Sigmoid colon (tissue), 7 donors: ENCODE results near the gene CELF3. TPM values are rescaled to one million over a fixed set of nuclear protein-coding genes. Genes with fewer than 3 reads are reported as not detected.

Source experiments
- DNase-seq: peaks from one replicate; pipeline ENCODE4 v3.0.0-alpha.2; 2019
- H3K27ac ChIP-seq, 4 donors: fragments of 200-600 bp; sonication (generic); one replicate each; pipeline ENCODE4 v1.5.1; 2016 to 2019; ENCODE audit warnings: mild to moderate bottlenecking in 1 of 4
- H3K27me3 ChIP-seq, 3 donors: fragments of 200-600 bp; sonication (generic); one replicate each; pipeline ENCODE4 v1.5.1; 2019; ENCODE audit warnings: mild to moderate bottlenecking in 1 of 3
- H3K36me3 ChIP-seq, 4 donors: fragments of 200-600 bp; sonication (generic); one replicate each; pipeline ENCODE4 v1.5.1; 2016 to 2019
- H3K4me1 ChIP-seq, 4 donors: fragments of 200-600 bp; sonication (generic); one replicate each; pipeline ENCODE4 v1.5.1; 2017 to 2019
- H3K4me3 ChIP-seq, 4 donors: fragments of 200-600 bp; sonication (generic); one replicate each; pipeline ENCODE4 v1.5.1; 2017 to 2019; ENCODE audit warnings: mild to moderate bottlenecking in 2 of 4, moderate library complexity in 1 of 4
- H3K9me3 ChIP-seq, 4 donors: fragments of 200-600 bp in 3 of 4; sonication (generic) in 3 of 4; one replicate each; pipeline versions ENCODE4 v1.5.1 to v1.6.1; 2013 to 2019
- EP300 ChIP-seq, 4 donors: sonication (generic); formaldehyde crosslinking; IDR thresholded peaks; one replicate each; pipeline ENCODE4 v1.6.1; 2017; ENCODE audit warnings: antibody characterized with exemption in 4 of 4
- POLR2A ChIP-seq, 2 donors: fragments of 450-650 bp; IDR thresholded peaks; one replicate each; pipeline ENCODE4 v1.6.1; 2016; ENCODE audit warnings: antibody characterized with exemption in 2 of 2, mild to moderate bottlenecking in 2 of 2, moderate library complexity in 2 of 2
- POLR2AphosphoS5 ChIP-seq, 4 donors: sonication (generic); formaldehyde crosslinking; IDR thresholded peaks; one replicate each; pipeline ENCODE4 v1.6.1; 2017; ENCODE audit warnings: antibody characterized with exemption in 4 of 4
- WGBS, 2 donors: extraction: QIAGEN DNeasy Blood & Tissue Kit; methylation state at CpG; one replicate each; pipeline ENCODE4 v1.1.7; 2013; 5-methylcytosine and 5-hydroxymethylcytosine counted together
- intact Hi-C: fragments of 100-400 bp; cut with DNase I; formaldehyde crosslinking; loops from one replicate; pipeline ENCODE4 v1.15.1; 2023
- polyA plus RNA-seq, 3 donors: library from polyadenylated mRNA; stranded (reverse); fragments of 200-250 nt; gene quantifications; one replicate each; pipeline ENCODE4 v1.2.3, GENCODE V29; 2013
- small RNA-seq, 3 donors: library from RNA; depleted of rRNA; stranded (forward); fragments of <200 nt; gene quantifications; one replicate each; pipeline ENCODE3, GENCODE V24; 2016
- total RNA-seq, 4 donors: library from RNA; depleted of rRNA; stranded (reverse); fragments of >200 nt; gene quantifications; one replicate each; pipeline ENCODE4 v1.1.0, GENCODE V29; 2016
- TF ChIP-seq, protein P1 (sequence below), 4 experiments: fragments of 450-650 bp in 3 of 4; fragments of 200-600 bp in 1 of 4; IDR thresholded peaks; one replicate each; pipeline ENCODE4 v1.5.1; 2016 to 2019; ENCODE audit warnings: antibody characterized with exemption in 4 of 4, mild to moderate bottlenecking in 3 of 4, moderate library complexity in 2 of 4
- donor health status: healthy with polysubstance abuse.
- donor health status: Bipolar disorder and iron deficiency.
- donor health status: healthy.

The CELF3 gene
- total and polyA plus RNA-seq, 7 donors, result 0.60 to 4.3 (median 1.6) TPM

DNA sequence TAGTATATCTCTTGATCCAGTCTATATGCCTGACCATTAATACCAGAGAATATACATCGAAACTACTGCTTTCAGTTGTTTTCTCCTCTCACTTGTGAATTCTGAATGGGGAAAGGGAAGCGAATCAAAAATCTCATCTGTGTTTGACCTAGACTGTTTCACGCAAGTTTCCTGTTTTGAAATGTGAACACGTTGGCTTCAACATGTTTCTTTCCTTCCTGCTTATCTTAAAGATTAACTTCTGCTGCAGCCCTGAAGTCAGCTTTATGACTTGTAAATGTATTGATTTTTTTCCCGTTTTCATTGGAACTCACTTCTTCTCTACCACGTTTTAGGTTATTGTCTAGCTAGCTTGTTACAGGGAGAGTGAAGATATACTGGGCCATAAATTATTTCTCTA, 54.9 kb downstream of the CELF3 start:
- Histone ChIP-seq H3K27me3 (no peaks in the 10 kb centered on the region), H3K27ac (no peak overlapping the region), H3K36me3 (peaks cover 0 to 69% (median 18%) of the 10 kb centered on the region in 4 donors), H3K4me3 (no peak overlapping the region), H3K4me1 (no peaks in the 10 kb centered on the region), H3K9me3 (no peaks in the 10 kb centered on the region)
- TF ChIP-seq EP300 (IDR thresholded peaks at IDR 0.05) (no peak), POLR2A (IDR thresholded peaks at IDR 0.05) (no peak), POLR2AphosphoS5 (IDR thresholded peaks at IDR 0.05) (no peak)
- TF ChIP-seq, protein P1, sequence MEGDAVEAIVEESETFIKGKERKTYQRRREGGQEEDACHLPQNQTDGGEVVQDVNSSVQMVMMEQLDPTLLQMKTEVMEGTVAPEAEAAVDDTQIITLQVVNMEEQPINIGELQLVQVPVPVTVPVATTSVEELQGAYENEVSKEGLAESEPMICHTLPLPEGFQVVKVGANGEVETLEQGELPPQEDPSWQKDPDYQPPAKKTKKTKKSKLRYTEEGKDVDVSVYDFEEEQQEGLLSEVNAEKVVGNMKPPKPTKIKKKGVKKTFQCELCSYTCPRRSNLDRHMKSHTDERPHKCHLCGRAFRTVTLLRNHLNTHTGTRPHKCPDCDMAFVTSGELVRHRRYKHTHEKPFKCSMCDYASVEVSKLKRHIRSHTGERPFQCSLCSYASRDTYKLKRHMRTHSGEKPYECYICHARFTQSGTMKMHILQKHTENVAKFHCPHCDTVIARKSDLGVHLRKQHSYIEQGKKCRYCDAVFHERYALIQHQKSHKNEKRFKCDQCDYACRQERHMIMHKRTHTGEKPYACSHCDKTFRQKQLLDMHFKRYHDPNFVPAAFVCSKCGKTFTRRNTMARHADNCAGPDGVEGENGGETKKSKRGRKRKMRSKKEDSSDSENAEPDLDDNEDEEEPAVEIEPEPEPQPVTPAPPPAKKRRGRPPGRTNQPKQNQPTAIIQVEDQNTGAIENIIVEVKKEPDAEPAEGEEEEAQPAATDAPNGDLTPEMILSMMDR (IDR thresholded peaks at IDR 0.05), result no peak
- DNase-seq, result no peak
- intact Hi-C loops, result no loop called here
- WGBS, 2 donors, result 40 to 52% methylated on average over 6 of the region's 6 CpGs

DNA sequence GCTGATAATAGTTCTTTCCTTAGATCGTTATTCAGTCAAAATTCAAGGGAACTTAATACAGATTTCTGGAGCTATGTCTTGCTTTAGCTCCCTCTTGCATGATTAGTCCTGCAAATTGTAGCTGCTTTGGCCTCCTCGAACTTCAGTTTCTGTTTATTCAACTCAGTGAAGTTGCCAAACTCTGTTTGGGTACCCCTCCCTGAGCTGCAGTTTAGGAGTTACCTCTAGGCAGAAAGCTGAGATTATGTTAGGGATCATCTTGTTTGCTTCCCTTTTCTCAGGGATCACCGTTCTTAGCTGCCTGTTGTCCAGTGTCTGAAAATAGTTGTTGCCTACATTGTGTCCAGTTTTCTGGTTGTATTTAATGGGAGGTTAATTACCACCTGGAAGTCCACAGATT, 61.2 kb downstream of the CELF3 start:
- 84 to 85% methylated on average over 3 of the region's 3 CpGs for WGBS, 2 donors
- Histone ChIP-seq H3K27me3 (no peaks in the 10 kb centered on the region), H3K4me3 (no peak overlapping the region), H3K4me1 (peaks cover 0 to 21% (median 15%) of the 10 kb centered on the region in 4 donors), H3K9me3 (no peaks in the 10 kb centered on the region), H3K27ac (no peak overlapping the region), H3K36me3 (peaks cover 0 to 30% (median 9%) of the 10 kb centered on the region in 4 donors)
- TF ChIP-seq POLR2AphosphoS5 (IDR thresholded peaks at IDR 0.05) (no peak), POLR2A (IDR thresholded peaks at IDR 0.05) (no peak), EP300 (IDR thresholded peaks at IDR 0.05) (no peak)
- TF ChIP-seq, protein P1 (IDR thresholded peaks at IDR 0.05), result no peak
- DNase-seq, result no peak
- intact Hi-C loops, result no loop called here

DNA sequence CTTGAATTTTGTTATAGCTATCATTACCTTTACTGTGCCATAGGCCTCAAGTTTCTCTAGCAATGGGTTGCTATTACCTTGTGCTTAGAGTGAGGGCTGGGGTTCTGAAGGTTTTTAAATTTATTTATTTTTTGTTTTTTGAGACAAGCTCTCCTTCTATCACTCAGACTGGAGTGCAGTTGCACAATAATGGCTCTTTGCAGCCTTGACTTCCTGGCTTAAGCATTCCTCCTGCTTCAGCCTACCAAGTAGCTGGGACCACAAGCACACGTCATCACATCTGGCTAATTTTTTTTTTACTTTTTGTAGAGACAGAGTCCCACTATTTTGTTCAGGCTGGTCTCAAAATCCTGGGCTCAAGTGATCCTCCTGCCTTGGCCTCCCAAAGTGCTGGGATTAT, 63.2 kb downstream of the CELF3 start:
- Histone ChIP-seq H3K27ac (no peak overlapping the region), H3K4me1 (peaks cover 0 to 21% (median 15%) of the 10 kb centered on the region in 4 donors), H3K4me3 (no peak overlapping the region), H3K27me3 (no peaks in the 10 kb centered on the region), H3K36me3 (peaks cover 0 to 11% (median 0%) of the 10 kb centered on the region in 4 donors), H3K9me3 (no peaks in the 10 kb centered on the region)
- WGBS, 2 donors, result 76 to 87% methylated on average over 1 of the region's 1 CpG
- TF ChIP-seq, protein P1 (IDR thresholded peaks at IDR 0.05), result no peak
- TF ChIP-seq POLR2A (IDR thresholded peaks at IDR 0.05), result no peak
- no peak for TF ChIP-seq EP300 (IDR thresholded peaks at IDR 0.05)
- TF ChIP-seq POLR2AphosphoS5 (IDR thresholded peaks at IDR 0.05), result no peak
- DNase-seq, result no peak
- intact Hi-C loops, result no loop called here

Small RNAs within 50 kb of the gene (small RNA-seq; reads per million reads assigned to genes)
- 0 reads per million in 3 donors for gene RNU6-662P

Other genes with a start within 250 kb of the CELF3 start
- gene CGN, start 205.4 kb downstream of the CELF3 start, total RNA-seq, result 1 to 10 TPM in 1 of 4 donors, under 1 TPM in 3; 0.33 to 1.8 (median 0.62) TPM
- gene CGN, start 205.4 kb downstream of the CELF3 start, polyA plus RNA-seq, result 100 to 1,000 TPM in 2 of 3 donors, 10 to 100 TPM in 1; 91.9 to 132 (median 115) TPM
- gene TUFT1, start 176.5 kb downstream of the CELF3 start, total RNA-seq, result 10 to 100 TPM in 3 of 4 donors, 1 to 10 TPM in 1; 8.0 to 13.4 (median 11.5) TPM
- 10 to 100 TPM; 12.1 to 18.0 (median 16.8) TPM for gene TUFT1, start 176.5 kb downstream of the CELF3 start, polyA plus RNA-seq
- 10 to 100 TPM; 49.0 to 59.0 (median 54.1) TPM for gene SNX27, start 104.8 kb downstream of the CELF3 start, total RNA-seq
- 10 to 100 TPM in 1 of 3 donors, 1 to 10 TPM in 2; 3.6 to 12.3 (median 7.4) TPM for gene SNX27, start 104.8 kb downstream of the CELF3 start, polyA plus RNA-seq
- 10 to 100 TPM in 1 of 4 donors, not detected in 3; 11.4 TPM for gene RIIAD1, start 4.7 kb upstream of the CELF3 start, total RNA-seq
- gene RIIAD1, start 4.7 kb upstream of the CELF3 start, polyA plus RNA-seq, result under 1 TPM in 1 of 3 donors, not detected in 2; 0.39 TPM
- 10 to 100 TPM; 49.6 to 68.7 (median 66.9) TPM for gene MRPL9, start 46.7 kb upstream of the CELF3 start, total RNA-seq
- gene MRPL9, start 46.7 kb upstream of the CELF3 start, polyA plus RNA-seq, result 10 to 100 TPM; 47.9 to 55.8 (median 51.7) TPM
- gene TDRKH, start 73.7 kb upstream of the CELF3 start, total RNA-seq, result 1 to 10 TPM; 3.7 to 4.9 (median 3.9) TPM
- 1 to 10 TPM; 1.8 to 5.5 (median 2.3) TPM for gene TDRKH, start 73.7 kb upstream of the CELF3 start, polyA plus RNA-seq
- gene LINGO4, start 88.6 kb upstream of the CELF3 start, total RNA-seq, result under 1 TPM in 1 of 4 donors, not detected in 3; 0.16 TPM
- gene LINGO4, start 88.6 kb upstream of the CELF3 start, polyA plus RNA-seq, result under 1 TPM in 1 of 3 donors, not detected in 2; 0.13 TPM
- gene RORC, start 115.0 kb upstream of the CELF3 start, total RNA-seq, result under 1 TPM in 3 of 4 donors, not detected in 1; 0.27 to 0.71 (median 0.49) TPM
- gene RORC, start 115.0 kb upstream of the CELF3 start, polyA plus RNA-seq, result 10 to 100 TPM in 2 of 3 donors, 1 to 10 TPM in 1; 7.1 to 18.0 (median 10.4) TPM
- gene C2CD4D, start 123.0 kb upstream of the CELF3 start, total RNA-seq, result not detected
- under 1 TPM; 0.20 to 0.69 (median 0.60) TPM for gene C2CD4D, start 123.0 kb upstream of the CELF3 start, polyA plus RNA-seq
- gene THEM5, start 136.9 kb upstream of the CELF3 start, total RNA-seq, result not detected
- not detected for gene THEM5, start 136.9 kb upstream of the CELF3 start, polyA plus RNA-seq
- gene THEM4, start 192.7 kb upstream of the CELF3 start, total RNA-seq, result 10 to 100 TPM; 16.1 to 21.9 (median 17.3) TPM
- gene THEM4, start 192.7 kb upstream of the CELF3 start, polyA plus RNA-seq, result 10 to 100 TPM in 1 of 3 donors, 1 to 10 TPM in 2; 4.9 to 13.5 (median 5.4) TPM